VCaP (cell line): Measurements from ENCODE around the gene AMBN.

Source experiments
- H3K27ac ChIP-seq: fragments of 450-650 bp; 2 replicates; pipeline ENCODE4 v1.5.1; 2017
- TF ChIP-seq, protein P1 (sequence below): fragments of 450-650 bp; conservative IDR thresholded peaks from 2 replicates; pipeline ENCODE4 v1.5.1; 2017; ENCODE audit warnings: mild to moderate bottlenecking, moderate library complexity

The AMBN gene

DNA sequence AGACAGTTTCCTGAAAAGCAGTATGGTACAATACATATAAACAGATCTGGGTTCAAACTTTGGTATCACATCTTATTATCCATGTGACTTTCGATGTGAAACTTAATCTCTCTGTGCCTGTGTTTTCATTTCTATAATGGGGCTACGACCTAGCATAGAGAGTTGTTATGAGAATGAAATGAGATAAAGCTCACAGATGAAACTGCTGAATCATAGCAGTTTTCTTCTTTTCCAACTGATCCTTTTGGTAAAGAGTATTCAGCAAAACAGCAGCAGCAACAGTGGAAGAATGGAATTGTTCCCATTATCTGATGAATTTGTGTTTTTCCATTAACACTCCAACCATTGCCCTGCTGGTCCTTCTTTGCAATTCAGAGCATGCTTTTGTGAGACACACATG lies 16.3 kb downstream of the AMBN start:
- TF ChIP-seq, protein P1, sequence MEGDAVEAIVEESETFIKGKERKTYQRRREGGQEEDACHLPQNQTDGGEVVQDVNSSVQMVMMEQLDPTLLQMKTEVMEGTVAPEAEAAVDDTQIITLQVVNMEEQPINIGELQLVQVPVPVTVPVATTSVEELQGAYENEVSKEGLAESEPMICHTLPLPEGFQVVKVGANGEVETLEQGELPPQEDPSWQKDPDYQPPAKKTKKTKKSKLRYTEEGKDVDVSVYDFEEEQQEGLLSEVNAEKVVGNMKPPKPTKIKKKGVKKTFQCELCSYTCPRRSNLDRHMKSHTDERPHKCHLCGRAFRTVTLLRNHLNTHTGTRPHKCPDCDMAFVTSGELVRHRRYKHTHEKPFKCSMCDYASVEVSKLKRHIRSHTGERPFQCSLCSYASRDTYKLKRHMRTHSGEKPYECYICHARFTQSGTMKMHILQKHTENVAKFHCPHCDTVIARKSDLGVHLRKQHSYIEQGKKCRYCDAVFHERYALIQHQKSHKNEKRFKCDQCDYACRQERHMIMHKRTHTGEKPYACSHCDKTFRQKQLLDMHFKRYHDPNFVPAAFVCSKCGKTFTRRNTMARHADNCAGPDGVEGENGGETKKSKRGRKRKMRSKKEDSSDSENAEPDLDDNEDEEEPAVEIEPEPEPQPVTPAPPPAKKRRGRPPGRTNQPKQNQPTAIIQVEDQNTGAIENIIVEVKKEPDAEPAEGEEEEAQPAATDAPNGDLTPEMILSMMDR = no peak
- no peak overlapping the region for H3K27ac ChIP-seq

DNA sequence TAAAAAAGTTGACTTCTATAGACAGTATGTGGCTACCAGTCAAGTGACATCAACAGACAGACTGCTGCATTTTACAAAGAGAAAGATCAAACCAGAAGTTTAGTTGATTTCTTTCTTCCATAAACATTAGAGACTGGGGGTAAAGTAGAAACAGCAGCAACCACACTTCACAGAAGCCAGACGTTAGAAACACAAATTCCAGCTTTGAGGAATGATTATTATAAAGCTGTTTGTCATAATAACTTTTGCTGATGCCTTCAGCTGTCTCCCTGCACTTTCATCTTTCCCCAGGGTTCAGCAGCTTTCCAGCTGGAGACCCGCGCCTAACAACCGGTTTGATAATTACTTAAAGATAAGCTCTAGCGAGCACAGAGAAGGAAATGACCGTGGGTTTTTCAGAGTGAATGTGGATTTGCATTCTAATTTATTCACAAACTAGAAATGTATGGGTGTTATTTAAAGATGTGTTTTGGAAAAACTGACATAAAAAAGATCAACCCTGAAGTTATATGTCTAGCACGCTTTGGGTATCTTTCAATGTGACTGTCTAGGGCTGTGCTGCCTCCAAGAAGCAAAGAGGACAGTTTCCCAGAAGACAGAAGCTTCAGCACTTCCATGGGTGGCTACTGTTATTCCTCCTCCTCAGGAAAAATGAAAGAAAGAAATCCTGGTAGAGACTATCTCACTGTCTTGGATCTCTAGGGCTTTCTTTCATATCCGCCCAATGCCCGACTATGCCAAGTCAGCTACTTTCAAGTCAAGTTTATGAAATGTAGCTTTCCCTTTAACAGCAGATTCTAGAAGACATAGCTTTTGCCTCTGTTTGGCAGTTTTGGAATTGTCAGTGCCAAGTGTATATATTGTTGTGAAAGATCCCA lies 21.5 kb downstream of the AMBN start:
- TF ChIP-seq, protein P1 = no peak
- no peak overlapping the region for H3K27ac ChIP-seq

DNA sequence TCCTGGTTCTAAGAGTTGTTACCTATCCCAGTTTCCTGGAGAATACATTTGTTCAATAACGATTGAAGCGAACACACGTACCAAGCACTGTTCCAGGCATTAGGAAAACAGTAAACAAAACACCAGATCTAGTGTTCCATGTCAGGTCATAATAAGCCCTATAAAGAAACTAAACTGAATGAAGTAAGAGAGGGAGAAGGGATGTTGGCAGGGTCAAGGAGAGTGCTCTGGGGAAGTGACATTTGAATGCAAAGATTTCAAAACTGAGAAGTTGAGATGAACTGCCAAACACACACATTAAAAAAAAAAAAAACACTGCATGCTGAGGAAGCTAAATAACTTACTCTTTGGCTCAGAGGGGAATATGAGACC lies 22.1 kb downstream of the AMBN start:
- TF ChIP-seq, protein P1 = no peak
- H3K27ac ChIP-seq = no peak overlapping the region

DNA sequence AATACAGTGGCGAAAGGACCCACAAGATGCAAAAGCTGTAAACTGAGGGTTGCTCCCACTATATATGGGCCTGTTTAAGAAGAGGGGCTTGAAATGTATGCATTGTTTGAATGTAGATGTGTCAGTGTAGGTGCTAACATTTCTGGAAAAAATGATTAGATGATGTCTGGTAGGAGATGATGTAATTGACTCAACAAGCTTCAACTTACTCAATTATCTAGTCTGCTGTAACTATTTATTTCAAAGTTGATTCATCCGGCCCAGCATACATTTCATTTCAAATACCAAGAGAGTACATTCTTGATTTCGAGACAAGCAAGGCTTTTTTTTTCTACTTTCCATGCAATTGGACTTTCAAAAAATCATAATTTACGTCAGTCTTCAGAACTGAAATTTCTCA lies 27.2 kb downstream of the AMBN start:
- no peak overlapping the region for H3K27ac ChIP-seq
- TF ChIP-seq, protein P1 = no peak

DNA sequence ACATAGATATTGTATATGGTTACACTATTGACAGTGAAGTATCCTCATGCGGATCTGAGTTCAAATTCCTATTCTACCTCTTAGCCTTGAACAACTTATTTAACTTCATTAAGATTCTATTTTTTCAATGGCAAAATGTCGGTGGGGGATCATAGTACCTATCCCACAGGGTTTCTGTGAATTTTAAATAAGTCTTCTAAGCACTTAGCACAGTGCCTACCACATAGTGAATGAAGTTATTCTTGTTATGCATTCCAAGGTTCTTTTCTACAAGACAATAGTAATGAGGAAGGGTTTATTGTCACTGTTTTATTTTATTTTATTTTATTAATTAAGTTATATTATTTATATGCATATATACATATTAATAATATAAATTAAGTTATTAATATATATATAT lies 27.7 kb downstream of the AMBN start:
- TF ChIP-seq, protein P1 = no peak

DNA sequence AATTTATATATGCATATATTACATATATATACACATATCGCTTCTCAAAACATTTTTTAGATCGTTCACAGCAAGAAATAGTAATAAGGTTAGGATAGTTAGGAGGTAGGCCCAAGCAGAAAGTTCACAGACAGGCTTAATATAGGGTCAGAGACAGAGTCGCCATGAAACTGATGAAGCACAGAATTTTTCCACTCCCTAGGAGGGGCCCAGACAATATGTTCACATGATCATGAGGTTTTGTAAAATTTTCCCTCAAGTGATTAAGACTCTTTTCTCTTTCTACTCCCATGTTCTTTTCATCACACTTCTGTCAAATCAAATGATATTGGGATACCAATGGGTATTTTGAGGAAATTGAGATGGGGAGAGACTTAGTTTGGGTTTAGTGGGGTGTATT lies 31.3 kb downstream of the AMBN start:
- TF ChIP-seq, protein P1 = no peak
- peak overlapping the region; percentile 61 for H3K27ac ChIP-seq

More for the DNA sequence above, 27.7 kb downstream of the AMBN start:
- no peak overlapping the region for H3K27ac ChIP-seq

DNA sequence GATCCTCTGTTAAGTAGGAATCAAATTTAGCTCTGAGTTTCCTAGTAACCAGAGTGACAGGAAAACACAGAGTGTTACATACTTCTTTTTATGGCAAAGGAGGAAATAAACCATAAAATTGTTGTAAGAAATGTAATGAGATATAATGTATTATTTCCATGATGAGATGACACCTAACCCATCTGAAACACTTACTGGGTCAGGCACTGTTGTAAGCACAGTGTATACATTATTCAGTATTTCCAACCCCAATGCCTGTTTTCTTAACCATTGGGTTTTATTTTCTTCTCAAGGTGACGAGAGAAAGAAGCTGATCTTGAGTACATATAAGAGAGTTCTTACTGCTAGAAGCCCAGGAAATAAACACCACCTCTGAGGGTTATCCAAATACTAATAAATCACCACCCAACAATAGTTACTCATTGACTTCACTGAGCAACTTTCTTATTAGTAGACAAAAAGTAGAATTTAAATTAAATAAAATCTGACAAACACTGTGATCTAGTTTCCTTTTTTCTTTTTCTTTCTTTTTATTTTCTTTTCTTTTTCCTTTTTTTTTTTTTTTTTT lies 32.3 kb downstream of the AMBN start:
- H3K27ac ChIP-seq = peak overlapping the region; percentile 61
- TF ChIP-seq, protein P1 = no peak
